ENCODE data around the gene KCNK6.

Gene KCNK6

DNA sequence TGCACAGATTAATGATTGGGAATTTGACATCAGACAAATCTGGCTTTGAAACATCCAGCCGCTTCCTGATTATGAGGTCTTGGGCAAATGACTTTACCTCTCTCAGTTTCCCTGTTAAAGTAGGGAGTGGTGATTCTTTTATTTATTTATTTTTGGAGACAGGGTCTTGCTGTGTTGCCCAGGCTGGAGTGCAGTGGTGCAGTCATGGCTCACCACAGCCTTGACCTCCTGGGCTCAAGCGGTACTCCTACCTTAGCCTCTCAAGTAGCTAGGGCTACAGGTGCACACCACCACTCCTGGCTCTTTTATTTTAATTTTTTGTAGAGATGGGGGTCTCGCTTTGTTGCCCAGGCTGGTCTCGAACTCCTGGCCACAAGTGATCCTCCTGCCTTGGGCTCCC lies 57.4 kb downstream of the KCNK6 start:
- Histone ChIP-seq H3K36me3 (ENCODE audit: insufficient read depth, low read length) (peaks cover 40% of the 10 kb centered on the region), H3K27ac (ENCODE audit: low read depth, low read length) (no peak overlapping the region), H3K9ac (ENCODE audit: low read depth, low read length) (no peak overlapping the region), H3K27me3 (ENCODE audit: insufficient read depth, low read length) (0 out of 2 replicates have a peak, but pooled peaks cover under 1% of the 10 kb centered on the region), H3K4me3 (ENCODE audit: low read length) (no peak overlapping the region), H3K4me1 (ENCODE audit: insufficient read depth, low read length) (peaks cover 7% of the 10 kb centered on the region; the same call in 1 of the 2 replicates), H3K9me3 (ENCODE audit: insufficient read depth, low read depth, low read length) (no peaks in the 10 kb centered on the region)
- 96% methylated on average over 4 of the region's 4 CpGs for WGBS

DNA sequence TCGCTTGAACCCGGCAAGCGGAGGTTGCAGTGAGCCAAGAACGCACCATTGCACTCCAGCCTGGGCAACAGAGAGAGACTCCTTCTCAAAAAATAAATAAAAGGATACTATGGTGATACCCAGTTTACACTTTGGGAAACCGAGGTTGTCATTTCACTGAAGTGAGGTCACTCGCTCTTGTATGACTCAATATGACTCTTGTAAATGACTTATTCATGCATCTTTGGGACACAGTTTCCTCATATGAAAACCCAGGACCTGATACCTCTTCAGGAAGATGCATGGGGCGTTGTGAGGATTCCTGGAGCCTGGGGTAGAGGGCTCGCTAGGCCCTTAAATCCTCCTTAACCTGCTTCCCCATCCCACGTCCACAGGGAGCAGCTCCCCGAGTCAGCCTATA lies 59.2 kb downstream of the KCNK6 start:
- H3K9ac ChIP-seq (ENCODE audit: low read depth, low read length) = no peak overlapping the region
- peaks cover 57% of the 10 kb centered on the region for H3K36me3 ChIP-seq (ENCODE audit: insufficient read depth, low read length)
- H3K27ac ChIP-seq (ENCODE audit: low read depth, low read length) = no peak overlapping the region
- no peaks in the 10 kb centered on the region for H3K27me3 ChIP-seq (ENCODE audit: insufficient read depth, low read length)
- 95% methylated on average over 10 of the region's 10 CpGs for WGBS
- H3K9me3 ChIP-seq (ENCODE audit: insufficient read depth, low read depth, low read length) = no peaks in the 10 kb centered on the region
- H3K4me1 ChIP-seq (ENCODE audit: insufficient read depth, low read length) = peaks cover 7% of the 10 kb centered on the region; the same call in 1 of the 2 replicates
- no peak overlapping the region for H3K4me3 ChIP-seq (ENCODE audit: low read length)

DNA sequence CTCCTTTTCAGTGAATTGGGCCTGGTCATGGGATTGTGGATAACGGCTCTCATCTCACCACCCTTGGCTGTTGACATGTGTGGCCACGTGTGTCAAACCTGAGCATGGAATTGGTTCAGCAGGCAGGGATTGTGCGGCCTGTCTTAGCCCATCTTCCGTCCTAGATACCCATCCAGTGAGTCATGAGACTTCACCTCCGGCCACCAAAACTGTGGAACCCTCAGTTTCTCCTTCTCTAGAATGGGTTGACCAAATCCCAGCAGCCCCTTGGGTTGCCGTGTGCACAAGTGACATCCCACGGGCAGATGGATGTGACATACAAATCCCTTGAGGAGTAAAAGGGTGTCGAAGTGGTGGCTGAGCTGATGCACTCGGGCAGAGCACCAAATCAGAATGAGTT lies 61.5 kb downstream of the KCNK6 start:
- 96% methylated on average over 9 of the region's 9 CpGs for WGBS
- Histone ChIP-seq H3K9ac (ENCODE audit: low read depth, low read length) (no peak overlapping the region), H3K9me3 (ENCODE audit: insufficient read depth, low read depth, low read length) (no peaks in the 10 kb centered on the region), H3K27ac (ENCODE audit: low read depth, low read length) (no peak overlapping the region), H3K27me3 (ENCODE audit: insufficient read depth, low read length) (peaks cover 3% of the 10 kb centered on the region; the same call in 1 of the 2 replicates), H3K4me1 (ENCODE audit: insufficient read depth, low read length) (0 out of 2 replicates have a peak, but pooled peaks cover 4% of the 10 kb centered on the region), H3K4me3 (ENCODE audit: low read length) (no peak overlapping the region), H3K36me3 (ENCODE audit: insufficient read depth, low read length) (peaks cover 60% of the 10 kb centered on the region)
